Measurements from ENCODE around the gene C2CD2L. TPM values are rescaled to one million over a fixed set of nuclear protein-coding genes. Genes with fewer than 3 reads are reported as not detected.

The C2CD2L gene
- total RNA-seq, 1 experiment from 2014 or later, result 5.6 TPM

- no peak overlapping the region for H3K18ac ChIP-seq (ENCODE audit: insufficient read length, low read depth, low read length)
- Mint-ChIP-seq H3K9me3 (no peaks in the 10 kb centered on the region; a peak in 1 of 5 replicates), H3K4me1 (peaks cover 20 to 23% of the 10 kb centered on the region in 2 experiments), H3K27ac (peak overlapping the region; percentile 44 to 95 (median 52); a peak in 6 of 7 replicates), H3K36me3 (ENCODE audit: insufficient read depth in 1 of 3, low read depth in 3 of 3) (peaks cover 0 to 18% (median 17%) of the 10 kb centered on the region in 3 experiments; a peak in 6 of 7 replicates), H3K4me3 (peak overlapping the region; percentile 93 to 94), H3K27me3 (ENCODE audit: low read depth) (no peaks in the 10 kb centered on the region; the same call in 1 of the 2 replicates)
- H3K9me3 ChIP-seq (ENCODE audit: control insufficient read depth, low read depth, low read length), result no peaks in the 10 kb centered on the region
- H3K14ac ChIP-seq (ENCODE audit: insufficient read depth, low read length), result no peak overlapping the region
- peak overlapping the region; percentile 72 for H3K4me2 ChIP-seq (ENCODE audit: insufficient read depth, insufficient read length, low read length)
- no peak overlapping the region for H4K5ac ChIP-seq (ENCODE audit: insufficient read length, low read depth, low read length)
- H3K56ac ChIP-seq (ENCODE audit: insufficient read length, low read depth, low read length), result no peak overlapping the region
- no peaks in the 10 kb centered on the region for H3K27me3 ChIP-seq (ENCODE audit: insufficient read depth, low read length)
- no peak overlapping the region for H3K27ac ChIP-seq (ENCODE audit: insufficient read length, low read depth, low read length)
- no peak for TF ChIP-seq CTCF (conservative IDR thresholded peaks at IDR 0.05)
- H2BK15ac ChIP-seq (ENCODE audit: low read depth, low read length), result no peak overlapping the region
- no peak overlapping the region for H2BK20ac ChIP-seq (ENCODE audit: low read depth, low read length, poor library complexity, severe bottlenecking)
- no peak overlapping the region for H4K91ac ChIP-seq (ENCODE audit: insufficient read length, low read depth, low read length)
- no peak for DNase-seq
- no peak overlapping the region for H4K8ac ChIP-seq (replicated peaks; ENCODE audit: insufficient read length, low read depth, low read length)
- H2BK120ac ChIP-seq (ENCODE audit: low read depth, low read length, poor library complexity, severe bottlenecking), result no peak overlapping the region
- no peak overlapping the region for H2BK5ac ChIP-seq (ENCODE audit: insufficient read length, low read length)
- H3K79me1 ChIP-seq (ENCODE audit: insufficient read depth, low read depth, low read length, poor library complexity, severe bottlenecking), result peaks cover 6% of the 10 kb centered on the region
- H3K23ac ChIP-seq (ENCODE audit: insufficient read length, low read depth, low read length), result no peak overlapping the region
- H3K4me1 ChIP-seq (ENCODE audit: insufficient read depth, low read length), result peaks cover 4% of the 10 kb centered on the region; the same call in 1 of the 2 replicates
- H2AFZ ChIP-seq (ENCODE audit: low read length), result no peak overlapping the region
- no peak overlapping the region for H3K4ac ChIP-seq (ENCODE audit: low read depth, low read length)
- no peak overlapping the region for H3T11ph ChIP-seq (ENCODE audit: low read length)
- no peak overlapping the region for H2AK5ac ChIP-seq (ENCODE audit: insufficient read length, low read length)
- no peaks in the 10 kb centered on the region for H4K20me1 ChIP-seq (ENCODE audit: control insufficient read depth, insufficient read depth, insufficient read length)
- no CpG with 5 or more reads among the region's 5 CpGs for WGBS (ENCODE audit: extremely low coverage, insufficient read length, low lambda C conversion rate)
- H2BK12ac ChIP-seq (ENCODE audit: insufficient read length, low read depth, low read length), result no peak overlapping the region
- peak overlapping the region; percentile 61 for H3K9ac ChIP-seq (ENCODE audit: extremely low read depth, insufficient read length, low read length)
- peaks cover 8% of the 10 kb centered on the region for H3K79me2 ChIP-seq (ENCODE audit: insufficient read depth, low read length)
- peaks cover 9% of the 10 kb centered on the region for H3K23me2 ChIP-seq (ENCODE audit: insufficient read length, low read depth, low read length, poor library complexity, severe bottlenecking)
These were observed 13.5 kb downstream of the C2CD2L start for GRCh38 chr11:119120639-119121007.

Data from H9 (cell line).